H1 (cell line): Measurements from ENCODE around the gene CCDC102A. TPM values are rescaled to one million over a fixed set of nuclear protein-coding genes. Genes with fewer than 3 reads are reported as not detected.

ENCODE experiments used
- CTCF ChIA-PET: fragments of 300-600 bp; sonication (Branson Sonifier 250); formaldehyde crosslinking; loops from one replicate; lab custom pipeline; 2021; ENCODE audit not compliant: partially characterized antibody; lab: Charles Lee
- POLR2A ChIA-PET: fragments of 300-600 bp; sonication (Branson Sonifier 250); formaldehyde crosslinking; loops from one replicate; lab custom pipeline; 2021; ENCODE audit warnings: inconsistent platforms; ENCODE audit not compliant: partially characterized antibody; lab: Charles Lee
- DNase-seq, 2 experiments: peaks; one replicate each; pipeline versions ENCODE4 v3.0.0 to v3.0.0-alpha.2; 2010 to 2022; ENCODE audit warnings: low spot score in 2 of 2, low read depth in 1 of 2, mixed read lengths in 1 of 2
- FAIRE-seq: peaks from 2 replicates; lab custom pipeline; 2011; peaks lifted over from hg19 to GRCh38; lab: Jason Lieb, UNC
- H2AFZ ChIP-seq: 2 replicates; pipeline ENCODE4 v1.8.1; 2012; ENCODE audit warnings: low read length, inconsistent platforms
- H2AK5ac ChIP-seq: 2 replicates; pipeline ENCODE4 v1.6.1; 2013; ENCODE audit warnings: low read depth, low read length
- H2BK120ac ChIP-seq: replicated peaks from 2 replicates; pipeline ENCODE3; 2013; ENCODE audit warnings: low read depth, low read length, inconsistent platforms
- H2BK12ac ChIP-seq: 2 replicates; pipeline ENCODE4 v1.6.1; 2013; ENCODE audit warnings: low read depth, low read length
- H2BK15ac ChIP-seq: 2 replicates; pipeline ENCODE4 v1.6.1; 2013; ENCODE audit warnings: low read length
- H2BK20ac ChIP-seq: 2 replicates; pipeline ENCODE4 v1.6.1; 2013; ENCODE audit warnings: low read length
- H2BK5ac ChIP-seq: 2 replicates; pipeline ENCODE4 v1.6.1; 2013; ENCODE audit warnings: low read depth, low read length
- H3K14ac ChIP-seq: 2 replicates; pipeline ENCODE4 v1.6.1; 2013; ENCODE audit warnings: inconsistent platforms; ENCODE audit not compliant: insufficient read length
- H3K18ac ChIP-seq: 2 replicates; pipeline ENCODE4 v1.6.1; 2013; ENCODE audit warnings: low read length; ENCODE audit errors: extremely low read depth
- H3K23ac ChIP-seq: 2 replicates; pipeline ENCODE4 v1.6.1; 2013; ENCODE audit warnings: inconsistent platforms; ENCODE audit not compliant: insufficient read length
- H3K23me2 ChIP-seq: 2 replicates; pipeline ENCODE4 v1.6.1; 2013; ENCODE audit warnings: low read depth, low read length
- H3K27ac ChIP-seq: 2 replicates; pipeline ENCODE4 v1.6.1; 2011; ENCODE audit warnings: low read depth, low read length, inconsistent platforms
- H3K27me3 ChIP-seq, 4 experiments: replicated peaks in 1 of 4; 1 replicate in 1 of 4; 2 replicates in 3 of 4; pipeline versions ENCODE4 v1.6.1 to v1.8.1; 2011 to 2013; ENCODE audit warnings: low read length in 3 of 4, mild to moderate bottlenecking in 3 of 4, inconsistent platforms in 2 of 4, mixed read lengths in 2 of 4, moderate library complexity in 1 of 4; ENCODE audit not compliant: control insufficient read depth in 3 of 4, insufficient read depth in 3 of 4; ENCODE audit errors: extremely low read depth in 1 of 4
- H3K36me3 ChIP-seq, 4 experiments: 2 replicates each; pipeline versions ENCODE4 v1.6.1 to v1.8.1; 2011 to 2013; ENCODE audit warnings: mild to moderate bottlenecking in 4 of 4, low read length in 3 of 4, moderate library complexity in 2 of 4, control low read depth in 1 of 4, inconsistent platforms in 1 of 4; ENCODE audit not compliant: insufficient read depth in 4 of 4, control insufficient read depth in 2 of 4
- H3K4ac ChIP-seq: replicated peaks from 2 replicates; pipeline ENCODE3; 2013; ENCODE audit warnings: low read length, low read depth, mixed read lengths, inconsistent platforms; ENCODE audit not compliant: insufficient read length
- H3K4me1 ChIP-seq, 4 experiments: replicated peaks in 1 of 4; 1 replicate in 1 of 4; 2 replicates in 3 of 4; pipeline versions ENCODE4 v1.6.1 to v1.8.1; 2011 to 2013; ENCODE audit warnings: low read length in 3 of 4, inconsistent platforms in 2 of 4, mixed read lengths in 1 of 4; ENCODE audit not compliant: insufficient read depth in 4 of 4, control insufficient read depth in 3 of 4
- H3K4me2 ChIP-seq, 2 experiments: 2 replicates each; pipeline versions ENCODE4 v1.6.1 to v1.8.1; 2011 to 2013; ENCODE audit warnings: low read depth in 2 of 2, low read length in 2 of 2, control low read depth in 1 of 2, inconsistent platforms in 1 of 2, mild to moderate bottlenecking in 1 of 2; ENCODE audit not compliant: insufficient read depth in 1 of 2
- H3K4me3 ChIP-seq, 4 experiments: fragments of 200-600, 300-600 bp in 1 of 4; sonication (generic), shearing (Covaris generic), sonication (Bioruptor Twin) in 1 of 4; 2 replicates each; pipeline versions ENCODE4 v1.5.1 to v1.8.1; 2011 to 2016; ENCODE audit warnings: low read length in 4 of 4, low read depth in 3 of 4, control low read depth in 2 of 4, inconsistent platforms in 2 of 4, mild to moderate bottlenecking in 2 of 4, mixed read lengths in 1 of 4, moderate library complexity in 1 of 4; ENCODE audit not compliant: insufficient read depth in 2 of 4; ENCODE audit errors: extremely low read depth in 1 of 4
- H3K56ac ChIP-seq: replicated peaks from 2 replicates; pipeline ENCODE3; 2013; ENCODE audit warnings: low read depth, mild to moderate bottlenecking, mixed read lengths, low read length, inconsistent platforms; ENCODE audit not compliant: insufficient read length
- H3K79me1 ChIP-seq: 2 replicates; pipeline ENCODE4 v1.6.1; 2013; ENCODE audit warnings: low read depth, low read length, control low read depth
- H3K79me2 ChIP-seq, 2 experiments: 2 replicates each; pipeline versions ENCODE4 v1.6.1 to v1.8.1; 2012 to 2013; ENCODE audit warnings: low read length in 2 of 2, mild to moderate bottlenecking in 2 of 2, inconsistent platforms in 1 of 2; ENCODE audit not compliant: insufficient read depth in 2 of 2, control insufficient read depth in 1 of 2
- H3K9ac ChIP-seq, 4 experiments: replicated peaks in 1 of 4; 1 replicate in 1 of 4; 2 replicates in 3 of 4; pipeline versions ENCODE4 v1.6.1 to v1.8.1; 2011 to 2013; ENCODE audit warnings: low read depth in 3 of 4, low read length in 3 of 4, control low read depth in 2 of 4, mild to moderate bottlenecking in 2 of 4, moderate library complexity in 2 of 4, inconsistent platforms in 1 of 4; ENCODE audit errors: extremely low read depth in 1 of 4
- H3K9me3 ChIP-seq, 2 experiments: 2 replicates each; pipeline versions ENCODE4 v1.6.1 to v1.8.1; 2012 to 2013; ENCODE audit warnings: mild to moderate bottlenecking in 2 of 2, moderate library complexity in 2 of 2, control low read depth in 1 of 2, inconsistent platforms in 1 of 2, low read depth in 1 of 2, low read length in 1 of 2, mixed read lengths in 1 of 2; ENCODE audit not compliant: insufficient read depth in 2 of 2
- H4K20me1 ChIP-seq, 2 experiments: replicated peaks in 1 of 2; 2 replicates each; pipeline versions ENCODE3 to v1.8.1; 2011 to 2013; ENCODE audit warnings: inconsistent platforms in 2 of 2, low read length in 2 of 2, mild to moderate bottlenecking in 1 of 2; ENCODE audit not compliant: insufficient read depth in 2 of 2, control insufficient read depth in 1 of 2
- H4K5ac ChIP-seq: 2 replicates; pipeline ENCODE4 v1.6.1; 2013; ENCODE audit warnings: low read length, low read depth, mixed read lengths, inconsistent platforms; ENCODE audit not compliant: insufficient read length
- H4K8ac ChIP-seq: 2 replicates; pipeline ENCODE4 v1.8.0; 2013; ENCODE audit warnings: mild to moderate bottlenecking, moderate library complexity, low read length, inconsistent platforms; ENCODE audit not compliant: insufficient read depth; ENCODE audit errors: extremely low read depth
- H4K91ac ChIP-seq: replicated peaks from 2 replicates; pipeline ENCODE3; 2013; ENCODE audit warnings: low read length, mixed read lengths, inconsistent platforms; ENCODE audit not compliant: insufficient read length
- CHD1 ChIP-seq: IDR thresholded peaks from 2 replicates; pipeline ENCODE4 v1.6.1; 2012; ENCODE audit warnings: low read depth, low read length, improper control_type of control experiment
- TAF1 ChIP-seq: IDR thresholded peaks from 2 replicates; pipeline ENCODE4 v1.6.1; 2011; ENCODE audit warnings: mild to moderate bottlenecking, low read depth, low read length
- WGBS, 2 experiments: shearing (Covaris generic) in 1 of 2; methylation state at CpG; one replicate each; pipeline versions ENCODE4 v1.1.6 to v1.1.7; 2013 to 2015; ENCODE audit warnings: low lambda C conversion rate in 2 of 2, mixed read lengths in 2 of 2, inconsistent platforms in 1 of 2, low coverage in 1 of 2, missing lambda C conversion rate in 1 of 2; ENCODE audit not compliant: insufficient replicate concordance in 2 of 2, insufficient coverage in 1 of 2, insufficient read length in 1 of 2; ENCODE audit errors: extremely low coverage in 1 of 2, missing lambda C conversion rate in 1 of 2; 5-methylcytosine and 5-hydroxymethylcytosine counted together
- polyA plus RNA-seq, 7 experiments: library from polyadenylated mRNA; depleted of rRNA in 3 of 7; stranded (reverse) in 5 of 7; unstranded in 2 of 7; fragments of >200 nt in 5 of 7; fragments of 200-250 nt in 2 of 7; gene quantifications; 1 replicate in 5 of 7; 2 replicates in 1 of 7; 4 replicates in 1 of 7; pipeline versions ENCODE4 v1.2.1 to v1.2.3, GENCODE V29; 2011 to 2013; ENCODE audit warnings: missing spikeins in 2 of 7, mixed read lengths in 2 of 7
- total RNA-seq: library from RNA; stranded (reverse); fragmentation: NEBNext Ultra II Directional; extraction: Animal tissue kit (Norgen Biotek cat#: 25700); gene quantifications from 2 replicates; pipeline ENCODE4 v1.2.1, GENCODE V29; 2021

Gene CCDC102A
- total and polyA plus RNA-seq, 2 of the 8 experiments (the other 6 are each of a cell fraction or from before 2014, with no cell fraction given), result 4.0 to 7.5 TPM

DNA sequence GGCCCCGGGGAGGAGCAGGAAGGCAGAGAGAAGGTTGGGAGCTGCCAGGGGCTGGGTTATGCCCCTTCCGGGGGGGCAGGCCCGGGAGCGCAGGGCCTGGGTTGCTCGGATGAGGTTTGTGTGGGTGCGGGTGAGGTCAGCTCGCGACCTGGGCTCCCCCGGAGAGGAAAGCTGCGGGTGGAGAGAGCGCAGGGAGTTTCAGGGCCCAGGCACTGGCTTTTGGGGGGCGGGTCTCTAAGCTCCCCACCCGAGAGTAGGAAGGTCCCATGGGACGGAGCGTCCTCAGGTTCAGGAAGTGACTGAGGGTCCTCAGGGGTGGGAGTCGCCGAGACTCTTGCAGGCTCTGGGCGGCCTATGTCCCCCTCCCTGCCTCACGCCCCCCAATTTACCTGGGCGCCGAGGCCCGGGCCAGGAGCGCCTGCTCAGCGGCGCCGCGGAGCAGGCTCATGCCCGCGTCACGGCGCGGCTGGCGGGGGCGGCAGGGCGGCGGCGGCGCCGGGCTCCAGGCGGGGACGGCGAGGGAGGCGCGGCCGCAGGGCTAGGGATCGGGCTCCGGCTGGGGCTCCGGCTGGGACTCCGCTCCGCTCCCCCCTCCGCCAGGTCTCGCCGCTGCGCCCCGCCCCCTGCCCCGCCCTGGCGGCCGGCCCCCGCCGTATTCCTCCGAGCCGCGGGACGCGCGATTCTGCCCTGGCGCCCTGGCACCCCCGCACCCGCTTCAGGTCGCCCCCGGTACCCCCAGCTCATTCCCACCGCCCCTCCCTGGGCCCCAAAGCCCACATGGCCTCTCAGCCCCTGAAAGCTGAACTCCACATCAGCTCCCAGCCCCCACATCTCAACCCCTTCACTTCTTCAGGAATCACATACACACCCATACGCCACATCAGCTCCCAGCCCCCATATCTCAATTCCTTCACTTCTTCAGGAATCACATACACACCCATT, 50.2 kb downstream of the CCDC102A start, which contains the start of gene DOK4:
DOK4 (minus strand) TSS at position 578 of the 942 bp plus-strand sequence. CDS start 6,986 bp downstream, outside the sequence.
- Histone ChIP-seq H3K18ac (peak within 1 kb of the TSS; percentile 71), H4K5ac (peak within 1 kb of the TSS; percentile 76), H3K23me2 (peaks cover 9% of the 10 kb centered on the region; the same call in 1 of the 2 replicates), H4K20me1 (no peaks in the 10 kb centered on the region), H4K91ac (peak within 1 kb of the TSS; percentile 55), H4K8ac (peak within 1 kb of the TSS; percentile 96), H3K27ac (no peak within 1 kb of the TSS), H3K23ac (no peak within 1 kb of the TSS), H2AK5ac (no peak within 1 kb of the TSS), H2BK12ac (peak within 1 kb of the TSS; percentile 68; the same call in 1 of the 2 replicates), H3K9ac (peak within 1 kb of the TSS in 2 of 4 experiments; percentile 34 to 39; a peak in 1 of 7 replicates), H3K4me2 (peak within 1 kb of the TSS; percentile 59 to 89), H3K4ac (peak within 1 kb of the TSS; percentile 94), H3K4me1 (peaks cover 0 to 14% (median 10%) of the 10 kb centered on the region in 4 experiments; a peak in 6 of 7 replicates), H3K36me3 (no peaks in the 10 kb centered on the region), H3K4me3 (peak within 1 kb of the TSS; percentile 53 to 79 (median 72)), H2AFZ (peak within 1 kb of the TSS; percentile 100), H2BK20ac (no peak within 1 kb of the TSS), H2BK5ac (peak within 1 kb of the TSS; percentile 75; the same call in 1 of the 2 replicates), H3K79me2 (no peaks in the 10 kb centered on the region), H3K9me3 (peaks cover 3 to 6% of the 10 kb centered on the region in 2 experiments; a peak in 1 of 4 replicates), H2BK120ac (peak within 1 kb of the TSS; percentile 99), H3K14ac (no peak within 1 kb of the TSS), H3K79me1 (no peaks in the 10 kb centered on the region), H2BK15ac (0 out of 2 replicates have a peak within 1 kb of the TSS, but pooled peaks have one; percentile 88), H3K27me3 (peaks cover 0 to 12% (median 4%) of the 10 kb centered on the region in 4 experiments; a peak in 4 of 7 replicates), H3K56ac (no peak within 1 kb of the TSS)
- WGBS, 2 experiments, result 8% methylated on average over 24 of the region's 73 CpGs; no CpG with 5 or more reads in 1 of the 2 experiments
- DNase-seq (peak in 1 of 2 experiments; percentile 91), FAIRE-seq (no peak)
- POLR2A ChIA-PET, result interaction anchor here (0.7 to 2.4 kb wide), 10 partner anchors 10 to 47 kb away, joined by 3 to 9 read pairs (median 6); partner anchors contain the start of gene POLR2C
- CTCF ChIA-PET, result interaction anchor here (0.8 to 3.4 kb wide), 11 partner anchors 10 to 162 kb away, joined by 3 to 19 read pairs (median 7); partner anchors contain the start of gene CCDC102A
- no peak for TF ChIP-seq CHD1
- TF ChIP-seq TAF1, result peak; percentile 46; the same call in 1 of the 2 replicates
